Measurements from ENCODE around the gene SMIM28. TPM values are rescaled to one million over a fixed set of nuclear protein-coding genes. Genes with fewer than 3 reads are reported as not detected.

The SMIM28 gene
- total RNA-seq, 2 donors from 2014 or later: not detected

GRCh38 chr6:138382498-138383265 lies 5.0 kb downstream of the SMIM28 start:
- no peaks in the 10 kb centered on the region for H3K9me3 ChIP-seq (ENCODE audit: control insufficient read depth, low read length, poor library complexity, severe bottlenecking)
- ATAC-seq (no peak), DNase-seq (no peak)
- no peaks in the 10 kb centered on the region for H3K36me3 Mint-ChIP-seq (ENCODE audit: low read depth)
- H3K4me1 Mint-ChIP-seq: no peaks in the 10 kb centered on the region
- no peak overlapping the region for H3K4me3 Mint-ChIP-seq
- H3K27me3 Mint-ChIP-seq: peaks cover 15% of the 10 kb centered on the region
- no peak overlapping the region for H3K27ac Mint-ChIP-seq

GRCh38 chr6:138383776-138384175 lies 6.1 kb downstream of the SMIM28 start:
- Mint-ChIP-seq H3K36me3 (ENCODE audit: low read depth) (no peaks in the 10 kb centered on the region), H3K4me1 (peaks cover 2% of the 10 kb centered on the region), H3K4me3 (no peak overlapping the region), H3K27ac (no peak overlapping the region), H3K27me3 (peaks cover 20% of the 10 kb centered on the region)
- H3K9me3 ChIP-seq (ENCODE audit: control insufficient read depth, low read length, poor library complexity, severe bottlenecking): no peaks in the 10 kb centered on the region
- DNase-seq: no peak
- ATAC-seq: no peak

GRCh38 chr6:138386897-138387296 lies 9.2 kb downstream of the SMIM28 start:
- Mint-ChIP-seq H3K4me3 (no peak overlapping the region), H3K27me3 (peaks cover 39% of the 10 kb centered on the region), H3K27ac (no peak overlapping the region), H3K36me3 (ENCODE audit: low read depth) (peaks cover 4% of the 10 kb centered on the region), H3K4me1 (peaks cover 2% of the 10 kb centered on the region)
- H3K9me3 ChIP-seq (ENCODE audit: control insufficient read depth, low read length, poor library complexity, severe bottlenecking): no peaks in the 10 kb centered on the region
- ATAC-seq (no peak), DNase-seq (no peak)

GRCh38 chr6:138387577-138388368 lies 10.1 kb downstream of the SMIM28 start:
- Mint-ChIP-seq H3K36me3 (ENCODE audit: low read depth) (peaks cover 4% of the 10 kb centered on the region), H3K27ac (no peak overlapping the region), H3K4me1 (peaks cover 2% of the 10 kb centered on the region), H3K27me3 (peaks cover 37% of the 10 kb centered on the region), H3K4me3 (no peak overlapping the region)
- DNase-seq (no peak), ATAC-seq (no peak)
- H3K9me3 ChIP-seq (ENCODE audit: control insufficient read depth, low read length, poor library complexity, severe bottlenecking): no peaks in the 10 kb centered on the region

DNA sequence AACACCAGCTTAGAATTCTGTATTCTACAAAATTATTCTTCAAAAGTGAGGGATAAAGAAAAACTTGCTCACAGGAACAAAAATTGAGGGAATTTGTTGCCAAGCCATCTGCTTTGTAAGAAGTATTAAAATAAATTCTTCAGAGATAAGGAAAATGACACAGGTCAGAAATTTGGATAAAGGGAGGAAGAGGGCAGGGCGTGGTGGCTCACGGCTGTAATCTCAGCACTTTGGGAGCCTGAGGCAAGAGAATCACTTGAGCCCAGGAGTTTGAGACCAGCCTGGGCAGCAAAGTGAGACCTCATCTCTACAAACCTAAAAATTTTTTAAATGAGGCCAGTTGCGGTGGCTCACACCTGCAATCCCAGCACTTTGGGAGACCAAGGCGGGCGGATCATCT lies 11.8 kb downstream of the SMIM28 start:
- H3K4me3 Mint-ChIP-seq: no peak overlapping the region
- peaks cover 5% of the 10 kb centered on the region for H3K4me1 Mint-ChIP-seq
- DNase-seq (no peak), ATAC-seq (no peak)
- H3K27me3 Mint-ChIP-seq: peaks cover 40% of the 10 kb centered on the region
- H3K27ac Mint-ChIP-seq: no peak overlapping the region
- H3K36me3 Mint-ChIP-seq (ENCODE audit: low read depth): peaks cover 5% of the 10 kb centered on the region
- no peaks in the 10 kb centered on the region for H3K9me3 ChIP-seq (ENCODE audit: control insufficient read depth, low read length, poor library complexity, severe bottlenecking)

DNA sequence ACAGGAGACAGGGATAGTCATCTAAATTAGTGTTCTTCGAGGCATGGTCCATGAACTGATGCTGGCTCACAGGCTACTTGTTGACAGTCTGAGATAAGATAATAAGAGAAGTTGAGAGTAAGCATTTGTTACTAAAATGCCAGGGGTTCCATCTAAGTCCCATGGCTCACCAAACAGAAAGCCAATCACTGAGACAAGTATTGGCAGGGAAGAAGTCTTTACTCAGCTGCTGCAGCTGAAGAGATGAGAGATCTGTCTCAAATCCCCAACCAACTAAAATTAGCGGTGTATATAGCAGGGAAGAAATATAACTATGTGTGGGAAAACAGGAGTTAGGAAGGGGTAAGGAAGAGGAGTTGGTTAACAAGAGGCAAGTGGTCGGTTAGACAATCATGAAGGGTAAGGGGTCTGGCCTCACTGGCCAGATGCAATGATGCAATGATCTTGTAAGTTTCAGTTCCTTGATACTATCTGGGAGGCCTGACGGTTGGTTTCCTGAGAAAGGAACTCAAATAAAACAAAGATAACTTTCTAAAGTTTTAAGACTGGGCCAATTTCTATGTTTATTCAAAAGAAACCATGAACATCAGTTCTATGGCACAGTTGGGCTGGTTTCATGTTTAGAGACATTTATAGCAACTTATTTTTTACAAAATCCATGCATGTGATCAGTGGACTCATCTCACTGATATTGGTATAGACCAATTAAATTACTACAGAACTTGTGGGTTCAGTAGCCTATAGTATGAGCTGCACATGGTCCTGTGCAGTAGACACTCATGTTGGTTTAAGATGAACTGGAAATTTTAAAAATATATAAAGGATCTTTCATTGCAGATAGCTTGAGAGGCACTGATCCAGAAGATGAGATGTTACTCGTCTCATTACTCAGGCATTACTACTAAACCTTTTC lies 16.4 kb downstream of the SMIM28 start:
- no peak for ATAC-seq
- no peaks in the 10 kb centered on the region for H3K9me3 ChIP-seq (ENCODE audit: control insufficient read depth, low read length, poor library complexity, severe bottlenecking)
- Mint-ChIP-seq H3K27ac (no peak overlapping the region), H3K36me3 (ENCODE audit: low read depth) (peaks cover 2% of the 10 kb centered on the region), H3K27me3 (peaks cover 37% of the 10 kb centered on the region), H3K4me1 (peaks cover 3% of the 10 kb centered on the region), H3K4me3 (no peak overlapping the region)
- DNase-seq: no peak

GRCh38 chr6:138396709-138397108 lies 19.0 kb downstream of the SMIM28 start:
- Mint-ChIP-seq H3K27me3 (peaks cover 23% of the 10 kb centered on the region), H3K27ac (no peak overlapping the region), H3K4me3 (no peak overlapping the region), H3K36me3 (ENCODE audit: low read depth) (peaks cover 2% of the 10 kb centered on the region), H3K4me1 (peaks cover 3% of the 10 kb centered on the region)
- DNase-seq: no peak
- no peaks in the 10 kb centered on the region for H3K9me3 ChIP-seq (ENCODE audit: control insufficient read depth, low read length, poor library complexity, severe bottlenecking)
- ATAC-seq: no peak

DNA sequence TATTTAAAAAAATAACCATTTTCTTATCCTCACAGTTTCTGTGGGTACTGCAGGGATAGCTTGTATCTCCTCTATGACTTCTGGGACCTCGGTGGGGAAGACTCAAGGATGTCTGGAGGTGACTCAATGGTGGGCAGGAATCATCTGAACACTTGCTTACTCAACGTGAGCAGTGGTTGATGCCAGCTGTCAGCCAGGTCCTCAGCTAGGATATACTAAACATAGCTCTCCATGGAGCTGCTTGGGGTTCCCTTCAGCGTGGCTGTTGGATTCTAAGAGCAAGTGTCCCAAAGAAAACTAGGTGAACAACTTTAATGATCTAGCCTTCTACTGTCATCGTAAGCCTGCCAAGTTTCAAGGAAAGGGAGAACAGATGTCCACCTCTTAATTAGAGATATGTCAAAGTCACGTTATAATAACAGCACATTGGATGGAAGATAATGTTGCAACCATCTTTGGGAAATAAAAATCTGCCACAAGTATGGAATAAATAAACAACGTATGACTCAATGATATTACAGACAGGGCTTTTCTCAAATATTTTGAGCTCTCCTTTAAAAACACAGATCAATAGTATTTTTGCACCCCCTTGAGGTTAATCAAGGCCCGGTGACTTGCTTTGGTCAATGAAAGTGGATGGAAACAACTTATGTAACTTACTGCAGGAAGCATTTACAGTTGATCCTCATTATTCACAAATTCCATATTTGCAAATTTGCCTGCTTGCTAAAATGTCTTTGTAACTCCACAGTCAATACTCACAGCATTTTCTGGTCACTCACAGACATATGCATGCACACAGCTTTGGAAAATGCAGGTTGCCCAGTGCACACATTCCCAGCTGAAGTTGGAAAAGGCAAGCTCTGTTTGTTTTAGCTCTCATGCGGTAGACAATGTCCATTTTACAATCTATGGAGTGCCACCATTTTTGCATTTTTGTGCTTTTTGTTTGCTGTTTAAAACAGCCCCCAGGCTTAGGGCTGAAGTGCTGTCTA lies 19.7 kb downstream of the SMIM28 start:
- H3K27me3 Mint-ChIP-seq: peaks cover 20% of the 10 kb centered on the region
- no peak for ATAC-seq
- H3K36me3 Mint-ChIP-seq (ENCODE audit: low read depth): peaks cover 2% of the 10 kb centered on the region
- H3K4me1 Mint-ChIP-seq: peaks cover 3% of the 10 kb centered on the region
- no peak overlapping the region for H3K27ac Mint-ChIP-seq
- no peak overlapping the region for H3K4me3 Mint-ChIP-seq
- H3K9me3 ChIP-seq (ENCODE audit: control insufficient read depth, low read length, poor library complexity, severe bottlenecking): no peaks in the 10 kb centered on the region
- no peak for DNase-seq

GRCh38 chr6:138400326-138400725 lies 22.6 kb downstream of the SMIM28 start:
- Mint-ChIP-seq H3K4me1 (peaks cover 5% of the 10 kb centered on the region), H3K4me3 (no peak overlapping the region), H3K27me3 (peaks cover 11% of the 10 kb centered on the region), H3K27ac (no peak overlapping the region), H3K36me3 (ENCODE audit: low read depth) (no peaks in the 10 kb centered on the region)
- DNase-seq (no peak), ATAC-seq (no peak)
- no peaks in the 10 kb centered on the region for H3K9me3 ChIP-seq (ENCODE audit: control insufficient read depth, low read length, poor library complexity, severe bottlenecking)

DNA sequence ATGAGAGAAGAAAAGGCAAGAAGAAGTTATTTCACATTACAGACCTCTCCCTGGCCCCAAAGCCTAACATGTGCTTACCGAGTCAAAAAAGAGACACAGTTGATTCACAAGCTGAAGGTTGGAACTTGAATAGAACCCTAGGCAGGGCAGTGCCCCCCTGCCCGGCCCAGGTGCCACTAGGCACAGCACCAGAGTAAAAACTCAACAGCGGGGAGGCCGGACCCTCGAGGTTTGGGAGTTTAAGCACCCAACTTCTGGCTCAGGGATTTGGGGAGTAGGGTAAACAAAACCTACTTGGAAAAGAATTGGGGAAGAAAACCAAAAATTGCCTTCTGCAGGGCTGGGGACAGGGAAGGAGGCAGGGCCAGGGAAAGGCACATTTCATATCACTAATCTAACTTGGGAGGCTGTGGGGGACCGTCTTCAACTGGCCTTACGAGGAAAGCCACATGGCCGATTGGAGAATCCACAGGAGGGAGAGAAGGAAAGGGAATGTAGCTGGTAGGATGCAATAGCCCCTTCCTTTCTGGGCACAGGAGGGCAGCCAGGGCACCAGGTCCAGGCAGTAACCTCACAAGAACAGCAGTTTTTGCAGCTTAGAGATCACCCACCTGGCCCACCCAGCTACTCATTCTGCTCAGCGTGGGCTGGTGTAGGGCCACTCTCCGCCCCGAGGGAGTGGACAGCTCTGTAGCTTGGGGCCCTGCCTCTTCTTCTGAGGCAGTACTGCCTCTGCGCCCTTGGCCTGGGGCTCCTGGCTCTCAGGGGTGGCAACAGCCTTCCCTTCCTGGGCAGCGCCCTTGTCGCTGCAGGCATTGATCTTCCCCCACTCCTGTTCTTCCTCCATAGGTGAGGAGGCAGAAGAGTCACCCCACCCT lies 24.5 kb downstream of the SMIM28 start:
- ATAC-seq (no peak), DNase-seq (no peak)
- Mint-ChIP-seq H3K36me3 (ENCODE audit: low read depth) (no peaks in the 10 kb centered on the region), H3K4me1 (peaks cover 12% of the 10 kb centered on the region), H3K27me3 (peaks cover 5% of the 10 kb centered on the region), H3K4me3 (peak overlapping the region; percentile 31), H3K27ac (no peak overlapping the region)
- no peaks in the 10 kb centered on the region for H3K9me3 ChIP-seq (ENCODE audit: control insufficient read depth, low read length, poor library complexity, severe bottlenecking)

DNA sequence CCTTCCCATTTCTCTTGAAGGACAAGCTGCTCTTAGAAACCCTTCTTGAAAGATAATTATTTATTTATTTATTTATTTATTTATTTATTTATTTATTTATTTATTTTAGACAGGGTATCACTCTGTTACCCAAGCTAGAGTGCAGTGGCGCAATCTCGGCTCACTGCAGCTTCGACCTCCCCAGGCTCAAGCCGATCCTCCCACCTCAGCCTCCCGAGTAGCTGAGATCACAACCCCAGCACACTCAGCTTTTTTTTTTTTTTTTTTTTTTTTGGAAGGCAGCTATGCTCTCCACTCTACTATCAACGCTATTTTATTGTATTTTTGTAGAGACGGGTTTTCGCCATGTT lies 25.1 kb downstream of the SMIM28 start:
- peak overlapping the region; percentile 80 for H3K27ac Mint-ChIP-seq
- peak overlapping the region; percentile 83 for H3K4me3 Mint-ChIP-seq
- no peaks in the 10 kb centered on the region for H3K36me3 Mint-ChIP-seq (ENCODE audit: low read depth)
- H3K27me3 Mint-ChIP-seq: peaks cover 1% of the 10 kb centered on the region
- ATAC-seq (no peak), DNase-seq (no peak)
- H3K9me3 ChIP-seq (ENCODE audit: control insufficient read depth, low read length, poor library complexity, severe bottlenecking): no peaks in the 10 kb centered on the region
- H3K4me1 Mint-ChIP-seq: peaks cover 14% of the 10 kb centered on the region

Data from T-helper 17 cell (primary cell).